Mesendoderm (in vitro differentiated cells): ENCODE results near the gene NXPH4.

ENCODE experiments used
- DNase-seq: peaks from one replicate; pipeline ENCODE4 v3.0.0; 2013
- H2AK5ac ChIP-seq: 2 replicates; pipeline ENCODE4 v1.6.1; 2013; ENCODE audit warnings: low read length, inconsistent platforms
- H2BK120ac ChIP-seq: 2 replicates; pipeline ENCODE4 v1.6.1; 2013; ENCODE audit warnings: low read depth, mild to moderate bottlenecking, low read length, moderate library complexity, mixed read lengths
- H2BK15ac ChIP-seq: replicated peaks from 2 replicates; pipeline ENCODE4 v1.6.1; 2013; ENCODE audit warnings: low read depth, mild to moderate bottlenecking, moderate library complexity
- H2BK5ac ChIP-seq: 2 replicates; pipeline ENCODE4 v1.6.1; 2013; ENCODE audit warnings: low read length, inconsistent platforms
- H3K18ac ChIP-seq: 2 replicates; pipeline ENCODE4 v1.6.1; 2013; ENCODE audit warnings: mild to moderate bottlenecking, low read length, mixed read lengths
- H3K23ac ChIP-seq: one replicate; pipeline ENCODE4 v1.6.1; 2013; ENCODE audit warnings: low read length
- H3K27ac ChIP-seq: 2 replicates; pipeline ENCODE4 v1.5.1; 2013; ENCODE audit warnings: low read depth, mild to moderate bottlenecking, inconsistent platforms, low read length, moderate library complexity
- H3K27me3 ChIP-seq: 2 replicates; pipeline ENCODE4 v1.6.1; 2013; ENCODE audit warnings: low read length, control low read depth, mild to moderate bottlenecking, inconsistent platforms; ENCODE audit not compliant: insufficient read depth, poor library complexity
- H3K36me3 ChIP-seq: 2 replicates; pipeline ENCODE4 v1.6.1; 2013; ENCODE audit warnings: low read length, inconsistent platforms; ENCODE audit not compliant: control insufficient read depth, insufficient read depth
- H3K4ac ChIP-seq: one replicate; pipeline ENCODE4 v1.6.1; 2013; ENCODE audit warnings: low read depth, mild to moderate bottlenecking, low read length, moderate library complexity
- H3K4me1 ChIP-seq: 2 replicates; pipeline ENCODE4 v1.6.1; 2013; ENCODE audit warnings: low read depth, low read length, inconsistent platforms; ENCODE audit not compliant: control insufficient read depth
- H3K4me2 ChIP-seq: 2 replicates; pipeline ENCODE4 v1.6.1; 2013; ENCODE audit warnings: low read length
- H3K4me3 ChIP-seq: 2 replicates; pipeline ENCODE4 v1.5.1; 2013; ENCODE audit warnings: mild to moderate bottlenecking, low read length
- H3K56ac ChIP-seq: one replicate; pipeline ENCODE4 v1.6.1; 2013; ENCODE audit warnings: low read length
- H3K79me1 ChIP-seq: 2 replicates; pipeline ENCODE4 v1.6.1; 2013; ENCODE audit warnings: low read length, inconsistent platforms
- H3K79me2 ChIP-seq: 2 replicates; pipeline ENCODE4 v1.6.1; 2013; ENCODE audit warnings: mild to moderate bottlenecking, low read length; ENCODE audit not compliant: control insufficient read depth, insufficient read depth
- H3K9ac ChIP-seq: 2 replicates; pipeline ENCODE4 v1.6.1; 2013; ENCODE audit warnings: low read length, inconsistent platforms
- H4K5ac ChIP-seq: one replicate; pipeline ENCODE4 v1.6.1; 2013; ENCODE audit warnings: low read length
- H4K8ac ChIP-seq: one replicate; pipeline ENCODE4 v1.6.1; 2013; ENCODE audit warnings: low read depth, mild to moderate bottlenecking, control low read depth, low read length, moderate library complexity
- WGBS: extraction: QIAGEN DNeasy Blood & Tissue Kit; methylation state at CpG from one replicate; pipeline ENCODE4 v1.1.7; 2013; ENCODE audit warnings: low lambda C conversion rate, missing lambda C conversion rate; ENCODE audit not compliant: insufficient coverage; ENCODE audit errors: extremely low coverage; 5-methylcytosine and 5-hydroxymethylcytosine counted together

The NXPH4 gene

GRCh38 chr12:57205186-57205585 is 11.4 kb upstream of the NXPH4 start:
- DNase-seq, result no peak
- Histone ChIP-seq H2BK5ac (no peak overlapping the region), H2BK120ac (no peak overlapping the region), H2BK15ac (no peak overlapping the region), H3K4me1 (no peaks in the 10 kb centered on the region), H3K23ac (no peak overlapping the region), H3K9ac (no peak overlapping the region), H2AK5ac (no peak overlapping the region), H3K4me2 (no peak overlapping the region), H3K27me3 (no peaks in the 10 kb centered on the region), H3K4ac (no peak overlapping the region), H3K36me3 (peaks cover 11% of the 10 kb centered on the region), H3K27ac (no peak overlapping the region), H4K5ac (no peak overlapping the region), H3K18ac (no peak overlapping the region), H3K56ac (no peak overlapping the region), H3K79me2 (no peaks in the 10 kb centered on the region), H4K8ac (no peak overlapping the region), H3K4me3 (no peak overlapping the region), H3K79me1 (no peaks in the 10 kb centered on the region)
- WGBS, result no CpG with 5 or more reads among the region's 26 CpGs

DNA sequence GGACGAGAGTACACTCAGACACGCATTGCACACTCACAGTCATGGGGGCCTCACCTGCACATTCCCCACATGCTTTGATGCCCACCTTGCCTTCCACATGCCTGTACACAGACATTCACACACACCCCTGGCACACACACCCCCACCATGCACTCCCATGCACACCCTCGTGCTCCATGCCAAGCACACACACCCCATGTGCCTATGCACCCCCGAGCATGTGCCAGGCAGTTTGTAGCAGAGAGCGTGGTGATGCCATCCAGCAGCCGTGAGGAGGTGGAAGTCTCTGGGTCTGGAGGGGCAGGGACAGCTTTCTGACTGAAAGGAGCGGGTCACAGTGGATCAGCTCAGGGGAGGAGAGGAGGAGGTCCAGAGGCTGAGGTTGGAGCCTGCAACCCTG is 10.7 kb upstream of the NXPH4 start:
- no CpG with 5 or more reads among the region's 7 CpGs for WGBS
- no peak overlapping the region for H3K4me3 ChIP-seq
- H3K36me3 ChIP-seq, result peaks cover 9% of the 10 kb centered on the region

GRCh38 chr12:57207731-57208630 is 8.6 kb upstream of the NXPH4 start:
- Histone ChIP-seq H3K79me1 (no peaks in the 10 kb centered on the region), H3K4ac (no peak overlapping the region), H3K23ac (no peak overlapping the region), H3K4me1 (no peaks in the 10 kb centered on the region), H3K4me3 (no peak overlapping the region), H3K36me3 (peaks cover 8% of the 10 kb centered on the region), H4K8ac (no peak overlapping the region), H2BK15ac (no peak overlapping the region), H3K4me2 (no peak overlapping the region), H3K79me2 (no peaks in the 10 kb centered on the region), H3K9ac (no peak overlapping the region), H2BK5ac (no peak overlapping the region), H3K27ac (no peak overlapping the region), H3K27me3 (no peaks in the 10 kb centered on the region), H2BK120ac (no peak overlapping the region), H3K56ac (no peak overlapping the region), H2AK5ac (no peak overlapping the region), H4K5ac (no peak overlapping the region), H3K18ac (no peak overlapping the region)
- DNase-seq, result no peak
- no CpG with 5 or more reads among the region's 29 CpGs for WGBS

More for the DNA sequence above, 10.7 kb upstream of the NXPH4 start:
- no peaks in the 10 kb centered on the region for H3K27me3 ChIP-seq
- no peak overlapping the region for H3K4me2 ChIP-seq
- H3K27ac ChIP-seq, result no peak overlapping the region
- no peaks in the 10 kb centered on the region for H3K79me1 ChIP-seq
- no peaks in the 10 kb centered on the region for H3K79me2 ChIP-seq
- H4K5ac ChIP-seq, result no peak overlapping the region
- H3K56ac ChIP-seq, result no peak overlapping the region
- H3K9ac ChIP-seq, result no peak overlapping the region
- no peak overlapping the region for H3K4ac ChIP-seq
- no peak overlapping the region for H2AK5ac ChIP-seq
- H2BK5ac ChIP-seq, result no peak overlapping the region
- H3K4me1 ChIP-seq, result no peaks in the 10 kb centered on the region
- DNase-seq, result no peak
- no peak overlapping the region for H3K18ac ChIP-seq
- no peak overlapping the region for H2BK120ac ChIP-seq
- H4K8ac ChIP-seq, result no peak overlapping the region
- no peak overlapping the region for H3K23ac ChIP-seq
- H2BK15ac ChIP-seq, result no peak overlapping the region

GRCh38 chr12:57208631-57209282 is 7.8 kb upstream of the NXPH4 start:
- Histone ChIP-seq H4K8ac (no peak overlapping the region), H3K9ac (no peak overlapping the region), H3K4ac (no peak overlapping the region), H3K4me3 (no peak overlapping the region), H2BK5ac (no peak overlapping the region), H3K79me1 (no peaks in the 10 kb centered on the region), H3K27ac (no peak overlapping the region), H3K56ac (no peak overlapping the region), H3K23ac (no peak overlapping the region), H3K4me1 (no peaks in the 10 kb centered on the region), H3K79me2 (no peaks in the 10 kb centered on the region), H3K18ac (no peak overlapping the region), H3K27me3 (no peaks in the 10 kb centered on the region), H2AK5ac (no peak overlapping the region), H3K4me2 (no peak overlapping the region), H2BK120ac (no peak overlapping the region), H2BK15ac (no peak overlapping the region), H3K36me3 (peaks cover 8% of the 10 kb centered on the region), H4K5ac (no peak overlapping the region)
- no CpG with 5 or more reads among the region's 22 CpGs for WGBS
- no peak for DNase-seq

GRCh38 chr12:57209916-57210315 is 6.7 kb upstream of the NXPH4 start:
- Histone ChIP-seq H3K27ac (no peak overlapping the region), H2AK5ac (no peak overlapping the region), H4K8ac (no peak overlapping the region), H3K4me3 (no peak overlapping the region), H3K4me1 (no peaks in the 10 kb centered on the region), H2BK15ac (no peak overlapping the region), H2BK5ac (no peak overlapping the region), H3K79me2 (no peaks in the 10 kb centered on the region), H3K9ac (no peak overlapping the region), H3K79me1 (no peaks in the 10 kb centered on the region), H3K4ac (no peak overlapping the region), H3K4me2 (no peak overlapping the region), H3K36me3 (peaks cover 8% of the 10 kb centered on the region), H3K18ac (no peak overlapping the region), H2BK120ac (no peak overlapping the region), H3K23ac (no peak overlapping the region), H4K5ac (no peak overlapping the region), H3K56ac (no peak overlapping the region), H3K27me3 (peaks cover 1% of the 10 kb centered on the region)
- no CpG with 5 or more reads among the region's 8 CpGs for WGBS
- DNase-seq, result no peak
